G401 (cell line): ENCODE measurements around the gene PDGFC. TPM values are rescaled to one million over a fixed set of nuclear protein-coding genes. Genes with fewer than 3 reads are reported as not detected.

Experiments
- DNase-seq: peaks from one replicate; pipeline ENCODE4 v3.0.0-alpha.2; 2015; ENCODE audit warnings: low spot score
- in situ Hi-C: cut with HindIII; loops from 2 replicates; pipeline ENCODE4 v1.10.0; 2016; ENCODE audit warnings: low sequenced_read_pairs, mixed read lengths
- total RNA-seq: library from RNA; depleted of rRNA; stranded (reverse); fragments of >200 nt; shearing (Covaris generic); gene quantifications from 2 replicates; pipeline ENCODE4 v1.2.3, GENCODE V29; 2014; rRNA removed

Gene PDGFC, protein sequence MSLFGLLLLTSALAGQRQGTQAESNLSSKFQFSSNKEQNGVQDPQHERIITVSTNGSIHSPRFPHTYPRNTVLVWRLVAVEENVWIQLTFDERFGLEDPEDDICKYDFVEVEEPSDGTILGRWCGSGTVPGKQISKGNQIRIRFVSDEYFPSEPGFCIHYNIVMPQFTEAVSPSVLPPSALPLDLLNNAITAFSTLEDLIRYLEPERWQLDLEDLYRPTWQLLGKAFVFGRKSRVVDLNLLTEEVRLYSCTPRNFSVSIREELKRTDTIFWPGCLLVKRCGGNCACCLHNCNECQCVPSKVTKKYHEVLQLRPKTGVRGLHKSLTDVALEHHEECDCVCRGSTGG
- total RNA-seq = 28.2 and 28.3 TPM in 2 replicates

DNA sequence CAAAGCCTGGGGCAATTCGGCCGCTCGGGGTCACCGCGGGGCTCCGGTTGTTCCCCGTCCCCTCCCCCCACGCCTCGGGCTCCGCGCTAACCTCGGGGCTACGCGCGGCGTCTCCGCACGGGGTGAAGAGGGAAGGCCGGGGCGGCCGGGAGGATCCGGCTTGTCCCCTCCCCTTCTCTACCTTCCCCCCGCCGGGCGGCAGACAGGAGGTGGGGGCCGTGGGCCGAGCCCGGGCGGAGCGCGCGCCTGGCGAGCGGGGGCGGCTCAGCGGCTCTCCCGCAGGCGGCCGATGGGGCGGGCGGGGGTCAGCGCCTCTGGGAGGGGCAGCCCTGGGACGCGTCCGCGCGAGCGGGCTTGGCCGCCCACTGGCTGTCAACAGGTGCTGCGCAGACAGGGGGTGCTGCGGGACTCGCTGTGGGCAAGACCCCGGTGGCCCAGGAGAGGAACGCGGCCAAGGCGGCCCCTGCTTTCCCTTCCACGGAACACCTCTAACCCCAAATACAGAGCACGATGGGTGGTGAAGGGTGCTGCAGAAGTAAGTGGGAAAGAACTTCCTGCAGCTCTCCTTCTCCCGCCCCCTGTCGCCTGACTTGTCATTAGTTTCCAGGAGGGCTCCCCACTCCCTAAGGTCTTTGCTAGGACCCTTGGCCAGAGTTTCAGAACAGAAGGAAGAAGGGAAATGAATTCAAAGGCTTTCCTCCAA is at the start of gene PDGFC:
Gene PDGFC (minus strand): TSS at position 124 of the 703 bp plus-strand sequence. CDS start 896 bp downstream, outside the sequence.
- in situ Hi-C loops = no loop called here
- DNase-seq = no peak

DNA sequence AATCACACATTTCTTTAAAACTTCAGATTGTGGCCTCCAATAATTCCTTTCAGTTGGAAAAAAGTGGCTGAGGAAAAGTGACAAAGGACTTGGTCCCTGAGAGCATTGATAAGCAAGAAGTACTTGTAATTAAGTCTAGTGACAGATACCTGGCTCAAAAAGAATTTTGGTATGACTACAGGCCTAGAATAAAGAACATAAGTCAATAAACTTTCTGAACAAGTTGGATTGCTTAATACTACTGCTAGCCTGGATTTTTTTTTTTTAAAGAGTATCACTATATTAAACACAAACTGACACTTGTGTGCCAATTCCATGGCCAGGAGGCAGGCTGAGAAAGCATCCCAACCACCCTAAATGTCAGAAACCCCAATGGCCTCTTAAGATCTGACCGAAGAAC is 49.3 kb upstream of the PDGFC start:
- DNase-seq = no peak
- in situ Hi-C loops = no loop called here

DNA sequence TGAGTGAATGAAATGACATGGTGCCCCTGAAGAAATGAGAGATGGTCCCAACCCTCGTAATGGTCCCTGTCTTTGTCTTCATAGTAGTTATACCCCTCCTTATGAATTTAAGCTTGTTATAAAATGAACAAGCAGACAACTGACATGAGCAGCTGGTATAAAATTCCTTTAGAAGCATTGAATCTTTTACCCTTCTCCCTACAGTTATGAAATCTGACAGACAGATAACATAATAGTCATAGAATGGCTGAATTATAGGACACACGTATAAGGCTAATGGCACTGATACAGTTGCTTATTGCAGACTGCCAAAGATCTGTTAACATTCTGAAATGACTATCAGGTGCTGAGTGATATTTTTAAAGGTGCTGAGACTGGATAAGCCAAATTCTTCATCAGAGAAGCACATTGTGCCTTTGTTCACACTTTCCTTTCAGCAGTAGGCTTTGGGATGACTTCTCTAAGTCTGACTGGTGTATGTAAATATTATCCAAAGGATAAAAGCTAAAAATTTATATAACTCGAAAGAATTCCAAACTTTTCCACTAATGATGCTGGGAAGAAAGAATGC is 47.4 kb upstream of the PDGFC start:
- in situ Hi-C loops = no loop called here
- DNase-seq = no peak

DNA sequence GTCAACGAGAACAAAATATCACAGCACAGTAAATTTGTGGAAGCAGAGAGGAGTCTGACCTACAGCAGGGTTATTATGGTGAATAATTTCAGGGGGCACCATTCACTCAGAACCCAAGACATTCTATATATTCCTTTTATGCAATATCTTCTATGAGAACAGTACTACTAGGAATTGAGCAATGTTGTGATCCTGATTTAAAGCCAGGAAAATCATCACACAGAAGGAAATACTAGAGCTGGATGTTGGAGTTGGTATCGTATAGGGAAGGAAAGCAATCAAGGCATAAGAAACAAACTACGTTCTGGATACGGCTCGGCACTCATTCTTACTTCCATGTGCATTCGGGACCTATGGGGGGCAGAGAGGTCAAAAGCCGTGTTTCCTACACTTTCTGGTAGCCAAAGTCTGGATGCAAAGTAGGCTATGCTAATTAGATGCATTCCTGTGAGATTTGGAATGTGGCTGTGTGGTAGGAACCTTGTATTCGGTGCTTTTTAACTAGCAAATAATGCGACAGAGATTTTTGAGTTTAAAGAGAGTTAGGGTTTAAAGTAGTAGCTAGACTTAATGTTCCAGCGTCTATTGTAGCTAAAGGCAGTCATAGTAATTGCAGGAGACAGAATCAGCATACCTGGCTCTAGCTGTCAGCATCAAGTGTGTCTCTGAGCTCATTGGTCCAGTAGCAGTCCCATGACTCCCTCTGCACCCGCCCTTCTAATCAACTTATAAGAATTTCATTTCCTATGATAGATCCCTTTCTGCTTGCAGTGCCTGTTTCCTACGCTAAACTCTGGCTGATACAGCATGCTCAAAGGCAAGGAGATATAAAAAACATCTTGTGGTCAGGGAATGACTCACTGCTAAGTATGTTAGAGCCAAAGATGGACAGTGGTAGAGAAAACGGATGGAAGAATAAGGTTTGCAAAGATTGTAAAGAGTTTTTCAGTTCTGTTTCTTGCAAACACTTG is 43.3 kb upstream of the PDGFC start:
- in situ Hi-C loops = no loop called here
- no peak for DNase-seq

DNA sequence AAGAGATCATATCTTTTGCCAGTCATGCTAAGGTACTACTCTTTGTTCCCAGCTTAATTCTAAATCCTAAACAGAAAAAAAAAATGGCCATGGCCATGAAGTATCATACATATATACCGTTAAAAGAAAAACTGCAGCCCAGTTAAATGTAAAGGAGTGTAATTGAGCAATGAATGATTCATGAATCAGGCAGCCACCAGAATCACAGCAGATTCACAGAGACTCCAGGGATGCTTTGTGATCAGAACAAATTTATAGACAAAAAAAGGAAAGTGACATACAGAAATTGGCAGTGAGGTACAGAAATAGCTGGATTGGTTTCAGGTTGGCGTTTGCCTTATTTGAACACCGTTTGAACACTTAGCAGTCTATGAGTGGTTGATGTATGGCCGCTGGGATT is 42.1 kb upstream of the PDGFC start:
- DNase-seq = no peak
- in situ Hi-C loops = no loop called here

DNA sequence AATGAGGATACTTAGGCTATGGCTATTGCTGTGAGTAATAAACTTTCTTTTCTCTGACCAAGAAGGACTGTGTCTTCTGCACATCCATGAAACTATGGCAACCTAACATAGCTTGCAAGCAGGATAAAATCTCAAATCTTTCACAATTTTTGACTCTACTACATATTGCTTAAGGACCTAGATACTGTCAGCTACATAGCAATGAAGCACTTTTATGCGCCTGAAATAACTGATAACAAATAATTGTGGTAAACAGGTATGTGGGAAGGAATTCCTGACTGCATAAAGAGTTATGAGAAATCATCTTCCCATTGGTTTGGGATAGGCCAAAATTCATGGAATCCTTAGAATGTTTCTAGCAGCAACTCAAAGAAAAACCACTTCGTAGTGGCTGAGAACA is 41.2 kb upstream of the PDGFC start:
- DNase-seq = no peak
- in situ Hi-C loops = no loop called here

DNA sequence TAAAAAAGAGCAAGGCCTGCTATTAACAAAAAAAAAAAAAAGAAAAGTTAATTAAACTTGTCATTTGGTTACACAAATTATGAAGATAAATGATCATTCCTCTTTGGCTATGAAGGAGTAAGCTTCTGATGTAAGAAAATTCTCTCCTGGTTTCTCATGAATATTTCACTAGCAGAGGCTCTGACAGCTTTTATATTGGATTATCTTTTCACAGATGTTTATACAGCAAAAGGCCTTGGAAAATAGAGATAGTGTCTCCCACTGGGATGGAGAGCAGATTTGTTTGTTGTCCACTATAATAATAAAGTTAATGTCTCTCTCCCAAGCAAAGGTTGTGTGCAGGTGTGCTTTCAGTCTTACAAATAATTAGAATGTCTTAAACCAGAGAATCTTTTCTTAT is 40.7 kb upstream of the PDGFC start:
- in situ Hi-C loops = no loop called here
- no peak for DNase-seq

DNA sequence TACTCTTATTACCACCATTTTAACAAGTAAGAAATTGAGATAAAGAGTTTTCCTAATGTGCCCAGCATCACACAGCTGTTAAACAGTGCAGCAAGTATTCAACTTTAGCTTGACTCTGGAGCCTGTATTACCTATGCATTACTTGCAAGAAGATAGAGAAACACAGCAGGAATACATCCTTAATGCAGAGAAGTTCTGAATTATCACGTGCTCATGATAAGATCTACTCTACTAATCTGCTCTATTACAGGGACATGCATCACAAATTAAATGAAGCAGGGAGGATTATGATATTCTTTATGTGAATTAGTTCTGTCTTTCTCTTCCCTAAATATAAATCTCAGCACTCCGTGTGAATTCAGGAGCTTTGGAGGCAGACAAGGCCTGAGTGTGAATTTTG is 39.0 kb upstream of the PDGFC start:
- DNase-seq = no peak
- in situ Hi-C loops = no loop called here

DNA sequence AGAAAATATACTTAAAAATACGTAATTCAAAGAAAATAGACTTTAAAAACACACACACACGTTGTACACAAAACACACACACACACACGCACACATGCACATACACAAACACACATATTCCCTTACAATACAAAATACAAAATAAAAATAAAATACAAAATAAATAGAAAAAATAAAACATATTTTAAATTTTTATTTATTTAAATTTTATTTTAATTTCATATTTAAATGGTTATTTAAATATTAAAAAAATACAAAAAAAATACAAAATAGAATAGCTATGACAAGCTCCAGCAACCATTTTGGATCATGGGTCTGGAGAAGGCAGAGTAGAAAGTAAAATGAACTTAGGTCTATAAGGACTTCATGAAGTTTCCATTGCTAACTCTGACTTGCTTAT is 34.2 kb upstream of the PDGFC start:
- DNase-seq = no peak
- in situ Hi-C loops = no loop called here

DNA sequence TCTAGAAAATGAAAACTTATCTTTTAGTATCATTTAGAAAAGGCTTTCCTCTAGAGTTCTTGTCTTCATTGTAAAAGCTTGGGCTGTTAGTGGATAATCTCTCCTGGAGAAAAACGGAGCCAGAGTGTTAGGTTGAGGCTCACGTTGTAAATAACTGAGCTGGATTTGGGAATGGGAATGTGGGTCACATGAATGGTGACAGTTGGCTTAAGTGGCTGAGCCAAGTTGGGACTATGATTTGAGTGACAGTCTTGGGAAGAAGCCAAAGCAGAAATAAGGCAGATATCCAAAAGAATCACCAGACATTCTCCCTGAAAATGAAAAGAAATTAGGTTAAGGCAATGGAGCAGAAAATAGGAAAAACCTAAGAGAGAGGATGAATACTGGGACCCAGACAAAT is 33.6 kb upstream of the PDGFC start:
- peak; percentile 24 for DNase-seq
- in situ Hi-C loops = no loop called here

DNA sequence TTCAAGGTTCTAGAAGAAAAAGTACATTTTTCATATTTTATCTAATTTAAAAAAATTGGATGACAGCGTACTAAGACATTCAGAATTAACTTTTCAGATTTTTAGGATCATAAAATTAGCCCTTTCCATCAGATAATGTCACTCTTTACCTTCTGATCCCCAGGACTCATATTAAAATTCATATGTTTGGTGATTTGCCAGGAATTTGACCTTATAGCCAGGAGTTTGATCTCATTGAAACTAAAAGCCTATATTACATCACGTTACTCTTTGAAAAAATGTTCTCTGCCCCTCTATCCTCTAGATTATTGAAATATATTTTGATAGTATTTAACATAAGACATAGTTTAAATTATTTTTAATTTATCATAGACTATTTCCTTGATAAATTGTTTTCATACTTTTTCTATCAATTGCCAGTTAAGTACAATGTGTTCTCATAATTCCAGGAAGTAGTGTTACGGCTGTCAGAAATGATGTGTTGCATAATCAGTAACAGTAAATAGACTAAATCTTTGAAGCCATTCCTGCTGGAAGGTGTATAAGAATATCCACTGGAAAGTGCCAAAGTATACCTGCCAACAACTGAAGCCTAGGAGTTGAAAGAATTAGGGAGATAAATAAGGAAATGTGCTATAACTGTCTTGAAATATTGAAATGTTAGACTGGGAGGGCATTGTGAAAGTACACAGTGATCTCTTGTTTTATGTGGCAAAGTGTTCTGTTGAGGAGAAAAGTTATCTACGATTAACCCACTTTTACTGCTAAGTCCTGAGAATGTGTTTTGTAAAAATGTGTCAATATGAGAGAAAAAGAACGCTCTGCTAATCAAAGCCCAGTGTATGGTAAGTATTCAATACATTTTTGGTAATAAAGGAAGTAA is 32.9 kb upstream of the PDGFC start:
- in situ Hi-C loops = no loop called here
- peak; percentile 2 for DNase-seq

DNA sequence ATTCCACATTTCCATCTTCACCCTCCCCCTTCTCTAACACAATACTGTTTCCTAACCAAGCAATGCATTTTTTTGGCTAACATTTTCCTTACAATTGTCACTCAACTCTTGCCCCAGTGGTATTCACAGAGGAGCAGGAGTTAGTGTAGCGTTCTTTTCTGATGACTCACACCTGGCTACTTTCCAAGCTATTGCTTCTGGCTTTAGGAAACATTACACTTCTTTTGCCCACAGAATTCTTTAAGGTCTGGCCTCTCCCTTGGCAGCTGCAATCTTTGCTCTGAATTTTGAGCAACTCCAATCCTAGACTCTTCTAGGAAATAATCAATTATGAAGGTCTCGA is 27.5 kb upstream of the PDGFC start:
- in situ Hi-C loops = no loop called here
- no peak for DNase-seq

DNA sequence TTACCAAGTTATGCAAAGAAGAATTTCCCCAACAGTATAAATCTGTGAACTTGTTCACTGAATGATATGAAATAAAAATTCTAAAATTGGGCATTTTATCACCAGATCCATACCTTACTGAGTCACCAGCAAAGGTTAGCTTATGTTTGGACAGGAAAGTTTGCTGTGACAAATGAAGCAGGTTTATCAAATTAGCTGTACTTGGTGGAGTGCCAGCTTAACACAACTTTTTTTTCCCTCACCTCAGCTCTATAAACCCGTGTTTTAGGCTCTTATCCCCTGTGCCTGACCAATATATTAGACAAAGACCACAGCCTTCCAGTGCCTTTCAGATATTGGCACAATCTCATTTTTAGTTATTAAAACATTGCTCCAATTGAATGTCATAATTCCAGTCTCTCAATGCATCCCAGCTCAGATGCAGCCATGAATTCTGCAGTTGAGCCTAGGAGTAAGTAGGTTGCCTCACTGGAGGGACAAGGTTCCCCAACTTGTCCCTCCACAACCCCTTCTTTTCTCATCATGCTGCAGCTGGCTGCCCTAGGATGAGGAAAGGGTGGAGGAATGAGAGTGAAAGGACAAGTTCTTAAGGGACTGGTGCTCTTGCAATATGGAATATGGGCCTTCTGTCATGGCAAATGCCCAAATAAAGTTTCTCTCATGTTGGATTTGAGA is 27.0 kb upstream of the PDGFC start:
- in situ Hi-C loops = no loop called here
- no peak for DNase-seq

DNA sequence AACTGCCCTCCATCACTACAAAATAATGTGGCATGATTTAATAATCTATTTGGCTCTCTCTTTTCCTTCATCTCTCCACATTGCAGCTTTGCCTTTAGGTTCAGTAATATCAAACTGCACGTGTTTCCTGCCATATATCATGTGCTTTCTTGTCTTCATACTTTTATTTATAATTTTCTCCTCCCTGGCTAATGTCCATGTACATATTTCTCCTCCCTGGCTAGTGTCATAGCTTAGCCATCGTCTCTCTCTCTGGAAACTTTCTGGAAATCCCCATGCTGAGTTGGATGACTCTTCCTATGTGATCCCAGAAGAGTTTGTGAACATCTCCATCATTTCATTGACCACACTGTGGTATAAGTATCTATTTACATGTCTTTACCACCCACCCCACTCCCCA is 21.3 kb upstream of the PDGFC start:
- in situ Hi-C loops = no loop called here
- DNase-seq = no peak

DNA sequence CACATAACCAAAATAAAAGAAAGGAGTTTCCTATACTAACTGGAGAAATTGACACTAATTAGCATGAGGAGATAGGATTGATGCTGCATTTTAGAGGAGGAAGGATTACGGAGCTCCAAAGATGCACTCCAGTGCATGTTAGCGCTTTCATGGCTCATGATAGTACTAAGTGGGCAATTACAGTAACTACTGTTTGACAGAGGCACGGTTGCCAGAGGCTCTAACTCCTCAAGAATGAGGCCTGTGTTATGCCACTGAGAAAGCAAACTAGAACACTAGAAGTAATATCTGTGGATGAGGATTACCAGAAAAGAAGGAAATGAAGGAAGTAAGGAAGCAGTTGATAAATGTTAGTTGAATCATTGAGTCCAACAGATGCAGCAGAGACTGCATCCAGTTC is 19.6 kb upstream of the PDGFC start:
- DNase-seq = no peak
- in situ Hi-C loops = no loop called here

DNA sequence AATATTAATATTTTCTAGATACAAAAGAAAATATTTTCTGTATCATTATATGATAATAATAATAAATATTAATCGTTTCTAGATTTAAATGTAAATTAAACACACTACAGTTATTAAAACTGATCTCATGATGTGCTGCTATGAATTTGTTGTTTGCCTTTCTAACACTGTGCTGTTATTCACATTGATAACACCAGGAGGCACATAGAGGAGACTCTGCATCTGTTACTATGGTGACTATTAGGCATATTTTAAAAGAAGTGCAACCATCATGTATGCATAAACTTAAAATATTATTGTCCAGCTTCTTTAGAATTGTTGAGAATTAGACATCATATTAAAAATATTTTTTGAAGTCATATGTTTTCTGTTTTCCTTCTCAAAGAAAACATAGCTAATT is 11.8 kb upstream of the PDGFC start:
- in situ Hi-C loops = no loop called here
- DNase-seq = no peak

DNA sequence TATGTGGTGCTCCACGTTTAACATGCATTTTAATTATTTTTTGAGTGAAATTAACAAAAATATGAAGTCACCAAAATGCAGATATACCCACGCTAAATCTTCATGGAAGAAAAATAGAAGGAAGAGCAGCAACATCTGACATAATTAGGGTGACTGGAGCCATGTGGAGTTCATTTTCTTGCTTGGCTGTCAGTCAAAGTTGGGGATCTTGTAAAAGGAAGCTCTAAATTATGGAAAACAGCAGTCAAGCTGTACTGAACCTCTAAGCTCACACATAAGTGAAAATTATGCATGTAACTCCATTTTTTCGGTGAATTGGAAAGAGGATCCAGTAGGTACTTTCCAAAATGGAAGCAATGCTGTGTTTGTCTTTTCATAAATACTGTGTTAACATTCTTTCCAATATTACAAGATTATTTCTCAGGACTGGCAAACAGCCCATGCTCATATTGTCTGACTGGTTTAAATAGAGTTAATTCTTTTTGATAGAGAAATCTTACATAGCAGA is 9.7 kb upstream of the PDGFC start:
- in situ Hi-C loops = no loop called here
- no peak for DNase-seq
